Measurements from ENCODE around the gene KRT31. TPM values are rescaled to one million over a fixed set of nuclear protein-coding genes. Genes with fewer than 3 reads are reported as not detected.
"Not testable (repeated sequence)": the region's sequence is repeated elsewhere in the genome, so short reads cannot be mapped to it uniquely, and the experiment has no call there.

The KRT31 gene
- total and polyA plus RNA-seq, 2 donors (not counting 1 experiment from before 2014, with no cell fraction given) = not detected

DNA sequence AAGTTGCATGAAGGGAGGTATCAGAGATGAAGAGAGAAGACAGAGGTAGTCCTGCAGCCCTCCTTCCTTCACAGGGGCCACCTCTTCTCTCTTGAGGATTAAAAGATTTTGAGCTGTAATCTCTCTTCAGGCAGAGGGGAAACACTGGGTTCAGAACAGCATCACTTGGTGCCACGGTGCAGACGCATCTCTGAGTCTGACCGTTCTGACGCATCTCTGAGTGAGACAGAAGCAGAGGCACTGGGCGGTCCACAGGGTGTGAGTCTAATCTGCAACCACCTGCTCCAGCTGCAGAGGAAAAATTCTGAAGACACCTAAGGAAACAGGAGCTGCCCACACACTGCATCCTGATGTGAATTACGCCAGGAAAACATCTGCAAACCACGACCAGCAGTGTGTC is 32.3 kb upstream of the KRT31 start:
- Histone ChIP-seq H3K4me2 (ENCODE audit: extremely low read depth, insufficient read depth, low read length) (no peak overlapping the region), H3K4me3 (replicated peaks in 1 of 4; ENCODE audit: control extremely low read depth in 1 of 4, insufficient read depth in 1 of 4, low read depth in 3 of 4, low read length in 4 of 4) (no peak overlapping the region), H3K9ac (ENCODE audit: insufficient read depth, low read length) (no peak overlapping the region), H3K9me3 (ENCODE audit: control insufficient read depth, insufficient read depth, low read depth, low read length) (no peaks in the 10 kb centered on the region), H4K20me1 (ENCODE audit: control insufficient read depth, extremely low read depth, insufficient read depth, low read length) (no peaks in the 10 kb centered on the region), H2AFZ (ENCODE audit: low read length) (no peak overlapping the region), H3K27ac (ENCODE audit: insufficient read depth, low read length) (no peak overlapping the region), H3K79me2 (ENCODE audit: control insufficient read depth, insufficient read depth, low read length) (no peaks in the 10 kb centered on the region), H3K36me3 (ENCODE audit: control insufficient read depth, insufficient read depth, low read length) (no peaks in the 10 kb centered on the region), H3K4me1 (ENCODE audit: control insufficient read depth, extremely low read depth, insufficient read depth, low read length) (no peaks in the 10 kb centered on the region), H3K27me3 (ENCODE audit: control insufficient read depth, insufficient read depth, low read length) (peaks cover 5% of the 10 kb centered on the region)
- no peak for TF ChIP-seq CTCF (conservative IDR thresholded peaks at IDR 0.05 in 1 of 2, IDR thresholded peaks at IDR 0.05 in 1 of 2; ENCODE audit: low read depth in 1 of 2, low read length in 2 of 2)
- no peak for TF ChIP-seq EZH2 (IDR thresholded peaks at IDR 0.05; ENCODE audit: low read length, missing control alignments)
- no peak for DNase-seq (ENCODE audit: low read depth in 2 of 2)

DNA sequence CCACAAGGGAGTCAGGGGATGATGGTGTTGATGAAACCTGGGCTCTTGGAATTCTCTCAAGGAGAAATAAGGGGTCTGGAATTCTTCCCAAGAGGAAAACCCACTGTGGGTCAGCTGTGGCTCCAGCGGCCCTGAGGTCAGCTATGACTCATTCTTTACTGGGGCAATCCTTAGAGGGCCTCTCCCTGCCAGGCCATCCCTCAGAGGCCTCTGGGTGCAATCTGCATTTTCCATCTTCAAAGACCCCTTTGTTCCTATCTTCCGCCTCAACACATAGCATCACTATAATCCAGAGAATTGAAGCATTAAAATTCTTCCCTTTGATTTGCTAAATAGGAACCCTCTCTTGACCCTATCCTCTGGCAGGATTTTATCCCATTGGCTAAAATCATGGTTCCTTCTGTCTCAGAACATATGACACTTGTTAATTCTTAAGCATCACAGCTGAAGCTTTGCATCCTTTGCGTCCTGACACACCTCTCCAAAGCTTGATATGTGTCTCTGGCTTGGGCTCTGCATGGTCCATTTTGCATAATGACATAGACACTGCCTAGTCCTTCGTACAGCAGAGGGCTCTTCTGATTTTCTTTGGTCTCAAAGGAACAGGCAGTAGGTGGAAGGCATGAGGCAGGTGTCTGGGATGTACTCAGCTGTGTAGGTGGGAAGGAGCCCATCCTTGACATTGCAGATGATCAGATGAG is 31.3 kb upstream of the KRT31 start:
- no peak overlapping the region for H3K9ac ChIP-seq (ENCODE audit: insufficient read depth, low read length)
- no peak overlapping the region for H2AFZ ChIP-seq (ENCODE audit: low read length)
- H3K27ac ChIP-seq (ENCODE audit: insufficient read depth, low read length) = no peak overlapping the region
- DNase-seq (ENCODE audit: low read depth in 2 of 2) = peak; percentile 15 to 63
- no peaks in the 10 kb centered on the region for H4K20me1 ChIP-seq (ENCODE audit: control insufficient read depth, extremely low read depth, insufficient read depth, low read length)
- peaks cover 2% of the 10 kb centered on the region for H3K27me3 ChIP-seq (ENCODE audit: control insufficient read depth, insufficient read depth, low read length)
- TF ChIP-seq CTCF (conservative IDR thresholded peaks at IDR 0.05 in 1 of 2, IDR thresholded peaks at IDR 0.05 in 1 of 2; ENCODE audit: low read depth in 1 of 2, low read length in 2 of 2) = no peak
- TF ChIP-seq EZH2 (IDR thresholded peaks at IDR 0.05; ENCODE audit: low read length, missing control alignments) = no peak
- no peak overlapping the region for H3K4me3 ChIP-seq (replicated peaks in 1 of 4; ENCODE audit: control extremely low read depth in 1 of 4, insufficient read depth in 1 of 4, low read depth in 3 of 4, low read length in 4 of 4)
- no peaks in the 10 kb centered on the region for H3K36me3 ChIP-seq (ENCODE audit: control insufficient read depth, insufficient read depth, low read length)
- no peak overlapping the region for H3K4me2 ChIP-seq (ENCODE audit: extremely low read depth, insufficient read depth, low read length)
- H3K9me3 ChIP-seq (ENCODE audit: control insufficient read depth, insufficient read depth, low read depth, low read length) = no peaks in the 10 kb centered on the region
- no peaks in the 10 kb centered on the region for H3K79me2 ChIP-seq (ENCODE audit: control insufficient read depth, insufficient read depth, low read length)
- no peaks in the 10 kb centered on the region for H3K4me1 ChIP-seq (ENCODE audit: control insufficient read depth, extremely low read depth, insufficient read depth, low read length)

DNA sequence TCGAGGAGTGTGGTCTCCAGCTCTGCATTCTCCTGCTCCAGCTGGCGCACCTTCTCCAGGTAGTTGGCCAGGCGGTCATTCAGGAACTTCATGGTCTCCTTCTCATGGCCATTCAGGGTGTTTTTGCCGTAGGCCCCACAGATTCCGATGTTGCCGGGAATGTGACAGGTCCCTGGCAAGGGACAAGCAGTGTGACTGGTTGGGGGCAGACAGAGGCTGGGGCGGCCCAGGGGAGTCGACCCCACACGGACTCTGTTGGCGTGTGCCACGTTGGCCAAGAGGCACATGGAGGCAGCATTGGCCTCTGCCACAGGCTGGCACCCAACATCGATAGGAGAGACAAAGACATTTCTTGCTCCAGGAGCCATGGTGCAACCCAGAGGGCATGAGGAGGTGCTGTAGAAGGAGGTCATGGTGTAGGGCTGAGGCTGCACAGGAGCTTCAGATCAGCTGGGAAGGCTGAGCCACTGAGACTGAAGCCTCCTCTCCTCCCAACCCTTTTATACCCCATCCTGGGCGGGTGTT is 26.8 kb upstream of the KRT31 start, which contains the start of gene KRT37:
Gene KRT37, minus strand, starts transcription at position 475 of the 525 bp plus-strand sequence. Its CDS starts 62 bp downstream, at position 413.
- Histone ChIP-seq H3K4me2 (ENCODE audit: extremely low read depth, insufficient read depth, low read length) (no peak within 1 kb of the TSS), H3K36me3 (ENCODE audit: control insufficient read depth, insufficient read depth, low read length) (no peaks in the 10 kb centered on the region), H3K27ac (ENCODE audit: insufficient read depth, low read length) (no peak within 1 kb of the TSS), H4K20me1 (ENCODE audit: control insufficient read depth, extremely low read depth, insufficient read depth, low read length) (no peaks in the 10 kb centered on the region), H3K27me3 (ENCODE audit: control insufficient read depth, insufficient read depth, low read length) (peaks cover 2% of the 10 kb centered on the region), H3K4me3 (replicated peaks in 1 of 4; ENCODE audit: control extremely low read depth in 1 of 4, insufficient read depth in 1 of 4, low read depth in 3 of 4, low read length in 4 of 4) (no peak within 1 kb of the TSS), H3K9ac (ENCODE audit: insufficient read depth, low read length) (no peak within 1 kb of the TSS), H3K79me2 (ENCODE audit: control insufficient read depth, insufficient read depth, low read length) (no peaks in the 10 kb centered on the region), H3K9me3 (ENCODE audit: control insufficient read depth, insufficient read depth, low read depth, low read length) (no peaks in the 10 kb centered on the region), H2AFZ (ENCODE audit: low read length) (no peak within 1 kb of the TSS), H3K4me1 (ENCODE audit: control insufficient read depth, extremely low read depth, insufficient read depth, low read length) (no peaks in the 10 kb centered on the region)
- DNase-seq (ENCODE audit: low read depth in 2 of 2) = no peak
- TF ChIP-seq EZH2 (IDR thresholded peaks at IDR 0.05; ENCODE audit: low read length, missing control alignments) (no peak), CTCF (conservative IDR thresholded peaks at IDR 0.05 in 1 of 2, IDR thresholded peaks at IDR 0.05 in 1 of 2; ENCODE audit: low read depth in 1 of 2, low read length in 2 of 2) (no peak)

GRCh38 chr17:41422586-41422985 is 25.2 kb upstream of the KRT31 start:
- not testable (repeated sequence) for DNase-seq (ENCODE audit: low read depth in 2 of 2); H4K20me1 ChIP-seq (ENCODE audit: control insufficient read depth, extremely low read depth, insufficient read depth, low read length)

More at GRCh38 chr17:41422586-41422985, 25.2 kb upstream of the KRT31 start:
- H3K36me3 ChIP-seq (ENCODE audit: control insufficient read depth, insufficient read depth, low read length); H3K4me3 ChIP-seq (replicated peaks in 1 of 4; ENCODE audit: control extremely low read depth in 1 of 4, insufficient read depth in 1 of 4, low read depth in 3 of 4, low read length in 4 of 4); H3K79me2 ChIP-seq (ENCODE audit: control insufficient read depth, insufficient read depth, low read length); H2AFZ ChIP-seq (ENCODE audit: low read length); H3K4me2 ChIP-seq (ENCODE audit: extremely low read depth, insufficient read depth, low read length); H3K9ac ChIP-seq (ENCODE audit: insufficient read depth, low read length); H3K27ac ChIP-seq (ENCODE audit: insufficient read depth, low read length); H3K4me1 ChIP-seq (ENCODE audit: control insufficient read depth, extremely low read depth, insufficient read depth, low read length); H3K27me3 ChIP-seq (ENCODE audit: control insufficient read depth, insufficient read depth, low read length); H3K9me3 ChIP-seq (ENCODE audit: control insufficient read depth, insufficient read depth, low read depth, low read length): not testable (repeated sequence)
